CD4-positive, CD25-positive, alpha-beta regulatory T cell (primary cell): Measurements from ENCODE around the gene ETDC. TPM values are rescaled to one million over a fixed set of nuclear protein-coding genes. Genes with fewer than 3 reads are reported as not detected.
A peak's percentile ranks its signal among the peaks of the same experiment; 100 is the strongest.

Experiments
- ATAC-seq, 2 donors: fragments of 150-1000 bp; cut with Tn5 transposase; one replicate each; pipeline ENCODE4 v1.10.0; 2021; ENCODE audit warnings: low read depth in 2 of 2, moderate number of reproducible peaks in 2 of 2, moderate library complexity in 1 of 2
- DNase-seq, 3 donors: peaks; one replicate each; pipeline versions ENCODE4 v3.0.0 to v3.0.0-alpha.2; 2012 to 2022; ENCODE audit warnings: mixed read lengths in 1 of 3
- H3K27ac ChIP-seq: one replicate; pipeline ENCODE4 v1.7.0; 2013; ENCODE audit warnings: mild to moderate bottlenecking, low read length; ENCODE audit not compliant: insufficient read depth, poor library complexity, severe bottlenecking
- H3K27me3 ChIP-seq: one replicate; pipeline ENCODE4 v1.7.0; 2013; ENCODE audit warnings: low read length; ENCODE audit not compliant: control insufficient read depth, insufficient read depth
- H3K36me3 ChIP-seq: one replicate; pipeline ENCODE4 v1.7.0; 2013; ENCODE audit warnings: mild to moderate bottlenecking, low read length, moderate library complexity; ENCODE audit not compliant: control insufficient read depth, insufficient read depth
- H3K4me1 ChIP-seq: 2 replicates; pipeline ENCODE4 v1.7.0; 2013; ENCODE audit warnings: mild to moderate bottlenecking, low read length; ENCODE audit not compliant: insufficient read depth, control insufficient read depth, poor library complexity, severe bottlenecking
- H3K4me3 ChIP-seq: one replicate; pipeline ENCODE4 v1.7.0; 2013; ENCODE audit warnings: low read depth, mild to moderate bottlenecking, low read length, moderate library complexity
- H3K9me3 ChIP-seq, 2 experiments: 1 replicate in 1 of 2; 2 replicates in 1 of 2; pipeline ENCODE4 v1.7.0; 2013; ENCODE audit warnings: low read length in 2 of 2, mild to moderate bottlenecking in 1 of 2, moderate library complexity in 1 of 2; ENCODE audit not compliant: control insufficient read depth in 2 of 2
- H3K27ac Mint-ChIP-seq, 3 donors: one replicate each; pipeline ENCODE4 v1.8.0; 2020 to 2022; ENCODE audit warnings: mild to moderate bottlenecking in 3 of 3, mixed read lengths in 3 of 3, moderate library complexity in 2 of 3
- H3K27me3 Mint-ChIP-seq: one replicate; pipeline ENCODE4 v1.8.0; 2022; ENCODE audit warnings: mild to moderate bottlenecking, mixed read lengths
- H3K36me3 Mint-ChIP-seq: one replicate; pipeline ENCODE4 v1.8.0; 2020; ENCODE audit warnings: mixed read lengths
- H3K4me1 Mint-ChIP-seq, 4 donors: one replicate each; pipeline ENCODE4 v1.8.0; 2020 to 2022; ENCODE audit warnings: mixed read lengths in 4 of 4, mild to moderate bottlenecking in 1 of 4
- H3K4me3 Mint-ChIP-seq, 4 donors: one replicate each; pipeline ENCODE4 v1.8.0; 2020 to 2022; ENCODE audit warnings: mild to moderate bottlenecking in 4 of 4, mixed read lengths in 4 of 4, moderate library complexity in 3 of 4
- H3K9me3 Mint-ChIP-seq, 7 donors: one replicate each; pipeline ENCODE4 v1.8.0; 2020 to 2022; ENCODE audit warnings: mixed read lengths in 7 of 7, mild to moderate bottlenecking in 3 of 7, moderate library complexity in 2 of 7
- polyA plus RNA-seq, 4 donors: library from polyadenylated mRNA; unstranded; fragments of 300-500 nt; fragmentation: Illumina TruSeq; gene quantifications; one replicate each; pipeline ENCODE4 v1.2.3, GENCODE V29; 2021
- total RNA-seq: library from RNA; stranded (reverse); gene quantifications from one replicate; pipeline ENCODE4 v1.2.3, GENCODE V29; 2022

ETDC gene
- total and polyA plus RNA-seq, 5 donors from 2014 or later = not detected

DNA sequence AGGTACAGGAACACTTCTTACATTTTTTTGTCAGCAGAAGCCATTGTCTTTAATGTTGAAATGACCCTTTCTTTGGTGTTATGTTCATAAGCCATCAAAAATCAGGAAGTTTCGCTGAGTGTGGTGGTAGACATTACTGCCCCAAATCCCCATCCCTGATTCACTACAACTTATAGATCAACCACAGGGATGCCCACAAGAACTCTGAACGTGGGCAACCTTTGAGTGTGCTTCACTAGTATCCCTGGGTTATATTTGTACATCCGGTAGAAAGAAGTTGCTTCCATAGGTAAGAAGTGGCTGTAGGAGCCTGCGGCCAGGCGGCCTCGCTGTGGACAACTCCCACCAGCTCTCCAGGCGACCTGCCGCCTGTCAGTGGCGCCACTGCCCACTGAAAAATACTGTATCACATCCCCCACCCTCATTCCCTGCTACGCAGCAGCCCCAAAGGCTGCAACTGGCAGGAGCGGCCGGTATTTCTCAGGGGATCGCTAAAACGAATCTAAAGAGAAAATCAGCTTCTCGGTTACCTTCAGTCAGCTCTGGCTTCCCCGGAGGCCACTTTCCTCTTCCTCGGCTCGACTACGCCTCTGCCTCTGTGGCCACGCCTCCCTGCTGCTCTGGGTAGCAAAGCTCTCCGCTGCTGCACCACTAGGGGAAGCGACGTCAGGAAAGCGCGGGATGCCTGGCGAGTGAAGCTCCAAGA, 13.9 kb upstream of the ETDC start:
- Histone ChIP-seq H3K27ac (peak overlapping the region; percentile 41), H3K9me3 (peaks cover 0 to 4% of the 10 kb centered on the region in 2 experiments), H3K36me3 (peaks cover 12% of the 10 kb centered on the region), H3K4me1 (peaks cover 5% of the 10 kb centered on the region), H3K27me3 (no peaks in the 10 kb centered on the region), H3K4me3 (peak overlapping the region; percentile 84)
- Mint-ChIP-seq H3K9me3 (peaks cover 0 to 5% (median 0%) of the 10 kb centered on the region in 7 donors), H3K27ac (peak overlapping the region; percentile 94 to 97 (median 95)), H3K27me3 (no peaks in the 10 kb centered on the region), H3K36me3 (peaks cover 8% of the 10 kb centered on the region), H3K4me1 (peaks cover 4 to 49% (median 12%) of the 10 kb centered on the region in 4 donors), H3K4me3 (peak overlapping the region; percentile 91 to 97 (median 93))
- ATAC-seq = peak; percentile 96 to 97
- peak; percentile 37 to 72 (median 52) for DNase-seq

DNA sequence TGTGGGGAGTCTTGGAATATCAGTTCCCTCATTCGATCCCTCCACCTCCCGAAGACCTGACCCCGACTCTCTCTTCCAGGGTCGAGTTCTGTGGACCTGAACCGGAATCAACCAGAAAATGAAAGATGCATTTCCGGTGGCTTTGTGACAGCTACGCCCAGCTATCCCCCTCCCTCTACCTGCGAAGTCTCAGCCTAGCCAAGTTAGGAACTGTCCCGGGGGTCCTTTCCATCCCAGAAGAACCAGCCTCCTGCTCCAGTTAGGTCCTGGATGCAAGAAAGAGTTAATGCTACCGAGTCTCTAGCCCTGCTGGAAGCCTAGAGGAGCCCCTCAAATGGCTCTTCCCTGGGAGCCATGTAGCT, 13.4 kb upstream of the ETDC start:
- Mint-ChIP-seq H3K9me3 (peaks cover 0 to 4% (median 0%) of the 10 kb centered on the region in 7 donors), H3K4me3 (peak overlapping the region; percentile 91 to 97 (median 93)), H3K4me1 (peaks cover 4 to 49% (median 12%) of the 10 kb centered on the region in 4 donors), H3K27ac (peak overlapping the region; percentile 94 to 97 (median 95)), H3K27me3 (no peaks in the 10 kb centered on the region), H3K36me3 (peaks cover 8% of the 10 kb centered on the region)
- Histone ChIP-seq H3K27me3 (no peaks in the 10 kb centered on the region), H3K27ac (peak overlapping the region; percentile 41), H3K9me3 (peaks cover 0 to 3% of the 10 kb centered on the region in 2 experiments), H3K4me1 (peaks cover 5% of the 10 kb centered on the region), H3K36me3 (peaks cover 8% of the 10 kb centered on the region), H3K4me3 (peak overlapping the region; percentile 84)
- ATAC-seq (peak; percentile 31 to 50), DNase-seq (no peak)

DNA sequence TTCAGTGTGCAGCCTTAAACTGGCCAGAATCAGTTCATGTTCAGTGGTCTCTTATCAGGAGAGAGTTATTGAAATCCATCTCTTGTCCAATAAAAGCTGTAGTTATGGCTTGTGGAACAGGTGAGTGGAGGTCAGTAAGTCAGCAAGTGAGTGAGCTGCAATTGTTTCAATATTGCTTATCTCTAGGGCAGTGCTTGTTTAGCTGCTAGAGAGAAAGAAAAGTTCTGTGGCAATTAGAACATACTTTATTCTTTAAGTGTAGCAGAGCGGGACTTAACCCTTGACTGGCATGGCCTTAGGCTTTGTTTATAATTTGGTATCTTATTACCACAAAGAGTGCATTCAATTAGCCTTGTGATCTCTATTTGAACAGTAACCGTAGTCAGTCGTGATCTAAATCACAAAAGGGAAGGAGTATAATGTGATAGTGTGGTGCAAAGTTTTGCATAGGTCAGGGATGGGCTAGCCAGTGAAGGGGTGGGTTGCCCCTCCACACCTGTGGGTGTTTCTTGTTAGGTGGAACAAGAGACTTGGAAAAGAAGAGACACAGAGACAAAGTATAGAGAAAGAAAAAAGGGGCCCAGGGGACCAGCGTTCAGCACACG, 6.9 kb upstream of the ETDC start:
- no peaks in the 10 kb centered on the region for H3K4me1 ChIP-seq
- no peaks in the 10 kb centered on the region for H3K36me3 ChIP-seq
- no peaks in the 10 kb centered on the region for H3K9me3 ChIP-seq
- DNase-seq (no peak), ATAC-seq (no peak)
- no peak overlapping the region for H3K4me3 ChIP-seq
- no peak overlapping the region for H3K4me3 Mint-ChIP-seq
- H3K9me3 Mint-ChIP-seq = no peaks in the 10 kb centered on the region
- H3K27me3 ChIP-seq = no peaks in the 10 kb centered on the region
- no peak overlapping the region for H3K27ac ChIP-seq
- H3K27me3 Mint-ChIP-seq = no peaks in the 10 kb centered on the region
- H3K4me1 Mint-ChIP-seq = peaks cover 1 to 9% (median 4%) of the 10 kb centered on the region in 4 donors
- no peaks in the 10 kb centered on the region for H3K36me3 Mint-ChIP-seq
- no peak overlapping the region for H3K27ac Mint-ChIP-seq

DNA sequence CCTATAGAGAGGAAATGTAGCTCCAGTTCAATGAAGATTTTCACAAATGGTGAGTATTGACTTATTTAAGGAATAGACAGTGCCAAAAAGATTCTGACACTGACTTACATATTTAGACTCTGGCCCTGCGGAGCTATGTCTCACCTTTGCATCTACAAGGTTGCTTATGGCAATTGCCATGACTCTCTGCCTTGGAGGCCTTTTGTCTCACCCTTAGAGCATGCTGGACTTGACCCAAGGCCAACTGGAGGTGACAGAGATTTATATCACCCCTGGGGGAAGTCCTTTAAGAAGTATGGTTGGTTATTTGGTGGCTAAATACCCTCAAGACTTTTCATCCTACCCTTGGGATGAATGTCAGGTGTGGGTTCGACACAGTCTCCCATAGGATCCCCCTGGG, 4.5 kb upstream of the ETDC start:
- Mint-ChIP-seq H3K27ac (no peak overlapping the region), H3K27me3 (no peaks in the 10 kb centered on the region), H3K4me3 (no peak overlapping the region), H3K36me3 (no peaks in the 10 kb centered on the region), H3K4me1 (peaks cover 0 to 9% (median 3%) of the 10 kb centered on the region in 4 donors), H3K9me3 (no peaks in the 10 kb centered on the region)
- Histone ChIP-seq H3K4me3 (no peak overlapping the region), H3K27ac (no peak overlapping the region), H3K4me1 (no peaks in the 10 kb centered on the region), H3K36me3 (no peaks in the 10 kb centered on the region), H3K9me3 (no peaks in the 10 kb centered on the region), H3K27me3 (no peaks in the 10 kb centered on the region)
- no peak for ATAC-seq
- DNase-seq = no peak

DNA sequence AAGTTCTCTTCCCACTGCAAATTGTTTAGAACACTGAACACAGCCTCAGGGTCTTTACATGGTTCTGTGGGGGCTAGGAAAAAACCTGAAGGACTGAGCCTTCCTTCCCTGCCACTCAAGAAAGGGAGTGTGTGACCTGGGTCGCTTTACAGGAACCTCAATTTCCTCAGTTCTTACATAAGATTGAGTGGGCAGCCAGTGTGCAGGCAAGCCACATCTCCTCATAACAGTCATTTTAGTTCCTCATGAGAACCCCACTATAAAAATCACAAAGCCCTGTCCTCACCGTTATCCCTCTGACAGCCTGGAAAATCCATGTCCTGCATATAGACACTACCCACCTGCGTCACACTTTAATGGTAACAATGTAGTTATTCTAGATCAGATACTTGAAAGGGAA, 2.1 kb upstream of the ETDC start:
- no peak for ATAC-seq
- peaks cover 0 to 7% (median 5%) of the 10 kb centered on the region in 4 donors for H3K4me1 Mint-ChIP-seq
- H3K4me3 ChIP-seq = no peak overlapping the region
- no peak overlapping the region for H3K4me3 Mint-ChIP-seq
- no peaks in the 10 kb centered on the region for H3K27me3 ChIP-seq
- H3K9me3 Mint-ChIP-seq = peaks cover 0 to 4% (median 0%) of the 10 kb centered on the region in 7 donors
- peak overlapping the region in 1 of 3 donors; percentile 37 for H3K27ac Mint-ChIP-seq
- H3K27ac ChIP-seq = no peak overlapping the region
- H3K9me3 ChIP-seq = peaks cover 0 to 1% of the 10 kb centered on the region in 2 experiments
- H3K36me3 Mint-ChIP-seq = no peaks in the 10 kb centered on the region
- H3K27me3 Mint-ChIP-seq = no peaks in the 10 kb centered on the region
- no peak for DNase-seq
- H3K4me1 ChIP-seq = no peaks in the 10 kb centered on the region
- H3K36me3 ChIP-seq = no peaks in the 10 kb centered on the region

DNA sequence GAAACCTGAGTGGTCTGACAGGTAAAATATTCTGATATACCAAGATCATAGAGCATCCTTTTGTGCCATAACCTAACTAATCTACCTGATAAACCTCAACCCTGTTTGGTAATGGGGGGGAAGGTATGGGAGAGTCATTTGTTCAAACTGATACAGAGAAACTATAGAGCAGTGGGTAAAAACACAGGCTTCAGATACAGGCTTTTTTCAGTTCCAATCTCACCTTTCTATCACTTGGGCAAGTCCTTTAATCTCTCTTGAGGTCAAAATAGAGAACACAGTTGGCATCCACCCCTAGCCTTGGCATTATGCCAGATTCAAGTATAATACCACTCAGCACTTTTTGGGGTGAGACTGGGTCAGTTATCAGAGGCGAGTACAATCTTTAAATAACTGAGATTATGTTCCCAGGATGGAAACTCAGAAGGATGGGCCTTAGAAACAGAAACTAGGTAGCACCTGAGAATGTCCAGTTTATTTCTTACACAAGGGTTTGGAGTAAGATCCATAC, 880 bp upstream of the ETDC start:
- no peaks in the 10 kb centered on the region for H3K27me3 Mint-ChIP-seq
- H3K4me3 ChIP-seq = no peak overlapping the region
- H3K36me3 Mint-ChIP-seq = no peaks in the 10 kb centered on the region
- peaks cover 0 to 7% (median 5%) of the 10 kb centered on the region in 4 donors for H3K4me1 Mint-ChIP-seq
- no peak overlapping the region for H3K27ac ChIP-seq
- H3K9me3 ChIP-seq = peaks cover 0 to 10% of the 10 kb centered on the region in 2 experiments
- DNase-seq (no peak), ATAC-seq (no peak)
- H3K9me3 Mint-ChIP-seq = peaks cover 0 to 5% (median 0%) of the 10 kb centered on the region in 7 donors
- no peaks in the 10 kb centered on the region for H3K36me3 ChIP-seq
- no peaks in the 10 kb centered on the region for H3K4me1 ChIP-seq
- no peak overlapping the region for H3K4me3 Mint-ChIP-seq
- H3K27me3 ChIP-seq = no peaks in the 10 kb centered on the region
- H3K27ac Mint-ChIP-seq = no peak overlapping the region

DNA sequence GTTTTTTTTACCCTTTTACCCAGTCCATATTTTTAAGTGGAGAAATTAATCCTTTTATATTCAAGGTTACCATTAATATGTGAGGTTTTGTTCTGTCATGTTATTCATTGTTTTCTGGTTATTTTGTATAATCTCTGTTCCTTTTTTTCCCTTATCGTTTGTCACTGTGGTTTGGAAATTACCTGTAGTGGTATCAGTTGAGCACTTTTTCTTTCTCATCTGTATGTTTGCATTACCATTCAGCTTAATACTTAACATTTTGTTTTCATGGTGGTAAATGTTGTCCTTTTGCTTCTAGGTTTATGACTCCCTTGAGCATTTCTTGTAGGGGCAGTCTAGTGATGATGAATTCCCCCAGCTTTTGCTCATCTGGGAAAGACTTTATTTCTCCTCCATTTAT, 6.6 kb downstream of the ETDC start:
- Histone ChIP-seq H3K27ac (no peak overlapping the region), H3K9me3 (peaks cover 29 to 35% of the 10 kb centered on the region in 2 experiments), H3K4me1 (no peaks in the 10 kb centered on the region), H3K36me3 (peaks cover 10% of the 10 kb centered on the region), H3K4me3 (no peak overlapping the region), H3K27me3 (no peaks in the 10 kb centered on the region)
- H3K4me3 Mint-ChIP-seq = no peak overlapping the region
- ATAC-seq = no peak
- H3K36me3 Mint-ChIP-seq = peaks cover 21% of the 10 kb centered on the region
- H3K27ac Mint-ChIP-seq = no peak overlapping the region
- no peaks in the 10 kb centered on the region for H3K27me3 Mint-ChIP-seq
- no peak for DNase-seq
- H3K9me3 Mint-ChIP-seq = peaks cover 0 to 26% (median 9%) of the 10 kb centered on the region in 7 donors
- H3K4me1 Mint-ChIP-seq = peaks cover 0 to 4% (median 0%) of the 10 kb centered on the region in 4 donors
